K562 treated with DMSO at 1 percent for 24 hours (cell line): ENCODE results near the gene ARHGAP25. TPM values are rescaled to one million over a fixed set of nuclear protein-coding genes. Genes with fewer than 3 reads are reported as not detected.

Experiments used
- total RNA-seq: library from RNA; unstranded; fragments of 300-600 nt; gene quantifications from 2 replicates; pipeline ENCODE4 v1.2.3, GENCODE V29; 2022; ENCODE audit warnings: low read depth; ENCODE audit not compliant: insufficient read depth

The ARHGAP25 gene
- total RNA-seq = 18.4 and 22.7 TPM in 2 replicates

DNA sequence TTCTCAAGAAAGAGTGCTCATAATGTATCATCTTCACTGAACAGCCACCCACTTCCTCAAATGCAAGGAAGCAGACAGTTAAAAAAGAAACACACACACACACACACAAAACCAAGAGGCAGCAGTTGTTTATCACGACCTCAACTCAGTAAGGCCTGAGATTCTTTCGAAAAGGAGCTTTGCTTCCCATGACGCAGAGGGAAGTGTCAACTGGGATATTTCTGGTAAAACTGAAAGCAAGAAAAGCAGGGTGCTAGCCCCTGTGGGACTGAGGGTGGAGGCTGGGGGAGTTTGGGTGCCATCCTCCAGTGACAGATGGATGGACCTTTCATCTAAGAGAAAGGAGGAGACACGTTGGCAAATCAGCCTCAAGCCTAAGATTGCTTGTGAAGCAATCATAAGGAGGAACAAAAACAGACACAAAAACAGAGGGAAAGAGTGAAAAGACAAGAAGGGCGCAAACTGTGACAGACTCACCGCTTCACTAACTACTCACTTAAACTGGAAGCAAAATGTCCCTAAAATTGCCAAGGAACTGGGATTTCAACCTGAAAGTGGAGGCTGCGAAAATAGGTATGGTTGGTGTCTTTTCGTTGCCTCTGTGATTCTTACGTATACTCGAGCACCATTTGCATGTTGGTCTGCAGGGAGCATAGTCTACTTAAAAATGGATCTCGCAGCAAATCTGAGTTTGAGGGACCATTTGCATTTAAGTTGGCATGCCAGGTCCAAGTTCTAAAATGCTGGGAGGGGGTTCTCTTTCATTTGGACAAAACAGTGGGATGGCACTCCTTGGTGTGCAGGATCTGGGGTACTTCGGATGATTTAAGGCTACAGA, at the start of gene ARHGAP25:
Gene ARHGAP25 (plus strand): TSS at position 124 of the 838 bp plus-strand sequence. CDS start 389 bp downstream, at position 513.

GRCh38 chr2:68871159-68871764, 136.7 kb downstream of the ARHGAP25 start, which contains the start of gene BMP10:
Gene BMP10 (minus strand): TSS chr2:68871397. CDS start chr2:68871358, 39 bp downstream.

Other genes with a start within 250 kb of the ARHGAP25 start
- 0.14 and 0.30 TPM in 2 replicates for gene PROKR1, start 91.2 kb upstream of the ARHGAP25 start, total RNA-seq
- gene BMP10, start 136.6 kb downstream of the ARHGAP25 start, total RNA-seq = 0.17 TPM in 1 of 2 replicates, not detected in the other
- not detected in 2 replicates for gene GKN2, start 218.1 kb downstream of the ARHGAP25 start, total RNA-seq
- gene GKN1, start 239.8 kb downstream of the ARHGAP25 start, total RNA-seq = not detected in 2 replicates